B cell (primary cell): ENCODE measurements around the gene MAN1A1. TPM values are rescaled to one million over a fixed set of nuclear protein-coding genes. Genes with fewer than 3 reads are reported as not detected.

Source experiments
- ATAC-seq: fragments of 200-7000 bp; cut with Tn5 transposase; one replicate; pipeline ENCODE4 v1.10.0; 2021; ENCODE audit warnings: low read depth, mild to moderate bottlenecking, moderate number of reproducible peaks, moderate library complexity
- CTCF ChIA-PET: fragments of 350-600 bp; sonication (Branson Sonifier 250); formaldehyde crosslinking; loops from one replicate; lab custom pipeline; 2021; ENCODE audit warnings: antibody characterized with exemption, inconsistent platforms; lab: Charles Lee
- POLR2A ChIA-PET: fragments of 350-600 bp; sonication (Branson Sonifier 250); formaldehyde crosslinking; loops from one replicate; lab custom pipeline; 2021; ENCODE audit warnings: antibody characterized with exemption; lab: Charles Lee
- DNase-seq: peaks from one replicate; pipeline ENCODE4 v3.0.0; 2013
- H2AFZ ChIP-seq: 2 replicates; pipeline ENCODE4 v1.6.1; 2012; ENCODE audit warnings: mild to moderate bottlenecking, low read depth, low read length; ENCODE audit not compliant: insufficient read depth, poor library complexity, severe bottlenecking
- H3K27ac ChIP-seq, 2 donors: 1 replicate in 1 of 2; 2 replicates in 1 of 2; pipeline ENCODE4 v1.5.1; 2012 to 2013; ENCODE audit warnings: low read length in 2 of 2, mild to moderate bottlenecking in 2 of 2, moderate library complexity in 1 of 2
- H3K27me3 ChIP-seq, 4 experiments: fragments of 200-600 bp in 1 of 4; sonication (generic) in 1 of 4; replicated peaks in 1 of 4; 1 replicate in 2 of 4; 2 replicates in 2 of 4; pipeline versions ENCODE4 v1.6.1 to v1.7.0; 2013 to 2016; ENCODE audit warnings: low read length in 3 of 4, mild to moderate bottlenecking in 2 of 4, mixed read lengths in 1 of 4, moderate library complexity in 1 of 4; ENCODE audit not compliant: insufficient read depth in 4 of 4, control insufficient read depth in 3 of 4; ENCODE audit errors: control extremely low read depth in 1 of 4
- H3K36me3 ChIP-seq, 2 experiments: replicated peaks in 1 of 2; 1 replicate in 1 of 2; 2 replicates in 1 of 2; pipeline versions ENCODE4 v1.6.1 to v1.7.1; 2013; ENCODE audit warnings: low read length in 1 of 2; ENCODE audit not compliant: insufficient read depth in 2 of 2, control insufficient read depth in 1 of 2; ENCODE audit errors: control extremely low read depth in 1 of 2, extremely low read depth in 1 of 2
- H3K4me1 ChIP-seq, 2 donors: fragments of 200-600 bp in 1 of 2; sonication (generic) in 1 of 2; 1 replicate in 1 of 2; 2 replicates in 1 of 2; pipeline versions ENCODE4 v1.5.1 to v1.6.1; 2013 to 2017; ENCODE audit warnings: low read length in 2 of 2; ENCODE audit not compliant: control insufficient read depth in 2 of 2, insufficient read depth in 2 of 2
- H3K4me2 ChIP-seq: replicated peaks from 2 replicates; pipeline ENCODE3; 2012; ENCODE audit warnings: mild to moderate bottlenecking, low read depth, low read length; ENCODE audit not compliant: poor library complexity, severe bottlenecking
- H3K4me3 ChIP-seq, 5 experiments: fragments of 200-600 bp in 1 of 5; sonication (generic) in 1 of 5; 1 replicate in 3 of 5; 2 replicates in 2 of 5; pipeline versions ENCODE4 v1.5.1 to v1.7.0; 2011 to 2016; ENCODE audit warnings: low read length in 4 of 5, mild to moderate bottlenecking in 4 of 5, low read depth in 2 of 5, control low read depth in 1 of 5, moderate library complexity in 1 of 5; ENCODE audit not compliant: insufficient read depth in 1 of 5; ENCODE audit errors: control extremely low read depth in 1 of 5, extremely low read depth in 1 of 5
- H3K79me2 ChIP-seq: fragments of 200-600 bp; sonication (generic); one replicate; pipeline ENCODE4 v1.6.0; 2016; ENCODE audit warnings: low read length; ENCODE audit not compliant: control insufficient read depth, insufficient read depth
- H3K9ac ChIP-seq: fragments of 200-600 bp; sonication (generic); 2 replicates; pipeline ENCODE4 v1.6.1; 2017; ENCODE audit warnings: mild to moderate bottlenecking, low read length, moderate library complexity
- H3K9me3 ChIP-seq, 3 donors: one replicate each; pipeline versions ENCODE4 v1.6.1 to v1.7.1; 2013; ENCODE audit warnings: low read length in 2 of 3; ENCODE audit not compliant: control insufficient read depth in 2 of 3, insufficient read depth in 1 of 3; ENCODE audit errors: control extremely low read depth in 1 of 3
- H4K20me1 ChIP-seq: 2 replicates; pipeline ENCODE4 v1.6.0; 2012; ENCODE audit warnings: mild to moderate bottlenecking, low read length; ENCODE audit not compliant: insufficient read depth, control insufficient read depth, poor library complexity, severe bottlenecking
- H3K27ac Mint-ChIP-seq: one replicate; pipeline ENCODE4 v1.8.0; 2021; ENCODE audit warnings: mixed read lengths
- H3K27me3 Mint-ChIP-seq: one replicate; pipeline ENCODE4 v1.8.0; 2021; ENCODE audit warnings: mixed read lengths
- H3K4me1 Mint-ChIP-seq: one replicate; pipeline ENCODE4 v1.8.0; 2021; ENCODE audit warnings: mixed read lengths
- H3K4me3 Mint-ChIP-seq: one replicate; pipeline ENCODE4 v1.8.0; 2021; ENCODE audit warnings: mixed read lengths
- H3K9me3 Mint-ChIP-seq: one replicate; pipeline ENCODE4 v1.8.0; 2022; ENCODE audit warnings: mixed read lengths; ENCODE audit not compliant: insufficient read depth
- EZH2 ChIP-seq: IDR thresholded peaks from 2 replicates; pipeline ENCODE4 v1.6.1; 2012; ENCODE audit warnings: borderline replicate concordance, low read depth, mild to moderate bottlenecking, moderate library complexity, low read length; ENCODE audit not compliant: insufficient read depth, poor library complexity, severe bottlenecking
- WGBS: methylation state at CpG from one replicate; pipeline ENCODE4 v1.1.5; 2013; ENCODE audit warnings: missing lambda C conversion rate; ENCODE audit not compliant: insufficient coverage; 5-methylcytosine and 5-hydroxymethylcytosine counted together
- intact Hi-C: fragments of 100-400 bp; cut with micrococcal nuclease; formaldehyde crosslinking; loops from one replicate; pipeline ENCODE4 v1.10.0; 2022
- polyA plus RNA-seq: library from polyadenylated mRNA; depleted of rRNA; stranded (reverse); fragments of >200 nt; gene quantifications from 2 replicates; pipeline ENCODE4 v1.2.3, GENCODE V29; 2012
- total RNA-seq, 2 donors: library from RNA; stranded (reverse); fragments of 120-200 nt in 1 of 2; gene quantifications; 1 replicate in 1 of 2; 2 replicates in 1 of 2; pipeline versions ENCODE4 v1.2.3 to v1.2.4, GENCODE V29; 2013 to 2022
- TF ChIP-seq, protein P1 (sequence below): fragments of 200-600 bp; IDR thresholded peaks from one replicate; pipeline ENCODE4 v1.8.0; 2022; ENCODE audit warnings: antibody characterized with exemption, mild to moderate bottlenecking

The MAN1A1 gene
- total and polyA plus RNA-seq, 2 donors (not counting 1 experiment from before 2014, with no cell fraction given) = 5.1 to 31.7 TPM

DNA sequence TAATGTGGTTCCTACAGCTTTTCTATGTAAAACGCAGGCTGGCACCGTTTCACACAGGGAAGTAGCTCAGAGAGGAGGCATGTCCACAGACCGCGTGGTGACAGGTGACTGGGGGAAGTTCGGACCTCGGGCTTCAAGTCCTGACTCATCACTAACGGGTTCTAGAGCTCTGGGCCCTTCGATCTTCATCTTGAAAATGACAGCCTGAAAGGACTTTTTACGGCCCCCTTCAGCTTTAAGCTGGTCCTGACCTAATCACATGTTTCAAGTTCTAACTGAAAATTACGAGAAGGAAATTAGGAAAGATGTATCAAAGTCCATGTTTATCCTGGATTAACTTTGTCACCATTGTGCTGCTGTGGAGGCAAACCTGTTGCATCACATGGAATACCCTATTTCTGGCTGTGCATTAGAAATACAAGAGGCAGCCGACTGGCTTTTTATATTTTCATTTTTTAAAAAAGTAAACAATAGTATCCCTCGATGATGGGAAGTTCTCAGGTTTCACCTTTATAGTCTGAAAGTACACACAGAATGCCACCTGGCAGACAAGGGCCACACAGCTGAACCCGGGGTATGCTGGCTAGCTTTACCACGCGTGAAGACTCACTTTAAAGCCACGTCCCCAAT is 2.0 kb downstream of the MAN1A1 start:
- 0% methylated on average over 12 of the region's 16 CpGs for WGBS
- peak overlapping the region; percentile 92 for H3K4me2 ChIP-seq
- CTCF ChIA-PET = interaction anchor here (1.0 to 3.2 kb wide), 6 partner anchors 14 to 782 kb away, joined by 3 to 21 read pairs (median 3); no protein-coding TSS in a partner anchor
- Mint-ChIP-seq H3K4me1 (peaks cover 47% of the 10 kb centered on the region), H3K4me3 (peak overlapping the region; percentile 90), H3K9me3 (no peaks in the 10 kb centered on the region), H3K27ac (peak overlapping the region; percentile 75), H3K27me3 (no peaks in the 10 kb centered on the region)
- no peaks in the 10 kb centered on the region for H3K9me3 ChIP-seq
- no peaks in the 10 kb centered on the region for H4K20me1 ChIP-seq
- peak overlapping the region; percentile 84 for H2AFZ ChIP-seq
- no peaks in the 10 kb centered on the region for H3K36me3 ChIP-seq
- H3K4me3 ChIP-seq = peak overlapping the region; percentile 43 to 95 (median 87)
- no peaks in the 10 kb centered on the region for H3K27me3 ChIP-seq
- peaks cover 72% of the 10 kb centered on the region for H3K79me2 ChIP-seq
- TF ChIP-seq EZH2 = no peak
- TF ChIP-seq, protein P1, sequence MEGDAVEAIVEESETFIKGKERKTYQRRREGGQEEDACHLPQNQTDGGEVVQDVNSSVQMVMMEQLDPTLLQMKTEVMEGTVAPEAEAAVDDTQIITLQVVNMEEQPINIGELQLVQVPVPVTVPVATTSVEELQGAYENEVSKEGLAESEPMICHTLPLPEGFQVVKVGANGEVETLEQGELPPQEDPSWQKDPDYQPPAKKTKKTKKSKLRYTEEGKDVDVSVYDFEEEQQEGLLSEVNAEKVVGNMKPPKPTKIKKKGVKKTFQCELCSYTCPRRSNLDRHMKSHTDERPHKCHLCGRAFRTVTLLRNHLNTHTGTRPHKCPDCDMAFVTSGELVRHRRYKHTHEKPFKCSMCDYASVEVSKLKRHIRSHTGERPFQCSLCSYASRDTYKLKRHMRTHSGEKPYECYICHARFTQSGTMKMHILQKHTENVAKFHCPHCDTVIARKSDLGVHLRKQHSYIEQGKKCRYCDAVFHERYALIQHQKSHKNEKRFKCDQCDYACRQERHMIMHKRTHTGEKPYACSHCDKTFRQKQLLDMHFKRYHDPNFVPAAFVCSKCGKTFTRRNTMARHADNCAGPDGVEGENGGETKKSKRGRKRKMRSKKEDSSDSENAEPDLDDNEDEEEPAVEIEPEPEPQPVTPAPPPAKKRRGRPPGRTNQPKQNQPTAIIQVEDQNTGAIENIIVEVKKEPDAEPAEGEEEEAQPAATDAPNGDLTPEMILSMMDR = no peak
- POLR2A ChIA-PET = interaction anchor here (1.7 kb wide), 1 partner anchor 33 kb away, joined by 3 read pairs; no protein-coding TSS in a partner anchor
- ATAC-seq (peak; percentile 16), DNase-seq (peak; percentile 64)
- H3K27ac ChIP-seq = peak overlapping the region; percentile 5 to 48
- intact Hi-C loops = loop anchor here (1.0 to 5.0 kb wide), 6 partner anchors 14 to 1745 kb away; partner anchors contain the start of genes ASF1A, CEP85L and GOPC
- H3K9ac ChIP-seq = peak overlapping the region; percentile 94
- H3K4me1 ChIP-seq = peaks cover 28 to 42% of the 10 kb centered on the region in 2 donors

DNA sequence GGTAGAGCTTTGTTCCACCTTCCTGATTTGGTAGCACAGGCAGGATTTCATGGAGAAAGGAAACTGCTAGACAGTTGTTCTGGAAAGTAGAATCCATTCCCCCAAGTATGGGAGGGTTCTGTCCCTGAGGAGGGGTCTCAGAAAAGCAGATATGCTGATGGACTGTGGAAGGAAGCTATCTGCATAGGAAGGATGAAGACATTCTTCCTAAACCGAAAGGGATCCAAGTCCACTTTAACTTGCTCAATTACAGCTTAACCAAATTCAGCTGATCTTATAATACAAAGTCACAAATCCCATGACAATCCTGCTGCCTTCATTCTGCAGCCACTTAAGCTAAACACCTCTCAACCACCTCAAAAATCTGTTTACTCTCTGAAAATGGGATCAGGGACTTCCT is 2.6 kb downstream of the MAN1A1 start:
- H3K27ac Mint-ChIP-seq = peak overlapping the region; percentile 4
- H3K4me1 Mint-ChIP-seq = peaks cover 43% of the 10 kb centered on the region
- H3K9me3 Mint-ChIP-seq = no peaks in the 10 kb centered on the region
- TF ChIP-seq, protein P1 = no peak
- no peak for TF ChIP-seq EZH2
- H3K27me3 Mint-ChIP-seq = no peaks in the 10 kb centered on the region
- 33% methylated on average over 1 of the region's 1 CpG for WGBS
- ChIA-PET POLR2A (interaction anchor here (1.7 kb wide), 1 partner anchor 32 kb away, joined by 3 read pairs; no protein-coding TSS in a partner anchor), CTCF (interaction anchor here (0.6 to 3.2 kb wide), 7 partner anchors 11 to 781 kb away, joined by 3 to 21 read pairs (median 3); no protein-coding TSS in a partner anchor)
- H3K4me3 Mint-ChIP-seq = peak overlapping the region; percentile 90
- H3K4me3 ChIP-seq = peak overlapping the region; percentile 43 to 95 (median 87)
- intact Hi-C loops = loop anchor here (5.0 kb wide), 5 partner anchors 455 to 1745 kb away; partner anchors contain the start of genes ASF1A, CEP85L and GOPC
- H3K27ac ChIP-seq = peak overlapping the region in 1 of 2 donors; percentile 23
- peaks cover 28 to 39% of the 10 kb centered on the region in 2 donors for H3K4me1 ChIP-seq
- peak overlapping the region; percentile 53 for H2AFZ ChIP-seq
- H3K36me3 ChIP-seq = no peaks in the 10 kb centered on the region
- peak overlapping the region; percentile 92 for H3K4me2 ChIP-seq
- H3K9ac ChIP-seq = peak overlapping the region; percentile 94
- ATAC-seq = no peak
- DNase-seq = no peak
- H3K79me2 ChIP-seq = peaks cover 73% of the 10 kb centered on the region
- H3K27me3 ChIP-seq = no peaks in the 10 kb centered on the region
- no peaks in the 10 kb centered on the region for H4K20me1 ChIP-seq
- H3K9me3 ChIP-seq = no peaks in the 10 kb centered on the region
